Upper lobe of right lung (tissue), 1 donor: ENCODE data around the gene C16orf78. TPM values are rescaled to one million over a fixed set of nuclear protein-coding genes. Genes with fewer than 3 reads are reported as not detected.

ENCODE experiments used
- ATAC-seq: fragments of 200-7000 bp; cut with Tn5 transposase; one replicate; pipeline ENCODE4 v1.9.1; 2020; ENCODE audit warnings: mild to moderate bottlenecking, moderate library complexity
- DNase-seq: peaks from one replicate; pipeline ENCODE4 v3.0.0-alpha.2; 2020
- H3K27ac ChIP-seq: fragments of 200-600 bp; one replicate; pipeline ENCODE4 v1.8.0; 2022
- H3K27me3 ChIP-seq: fragments of 200-600 bp; one replicate; pipeline ENCODE4 v1.8.0; 2022; ENCODE audit warnings: mild to moderate bottlenecking
- H3K36me3 ChIP-seq: fragments of 200-600 bp; one replicate; pipeline ENCODE4 v1.8.0; 2022
- H3K4me1 ChIP-seq: fragments of 200-600 bp; one replicate; pipeline ENCODE4 v1.8.0; 2022
- H3K4me3 ChIP-seq: fragments of 200-600 bp; one replicate; pipeline ENCODE4 v1.8.0; 2022; ENCODE audit warnings: mild to moderate bottlenecking
- H3K9me3 ChIP-seq: fragments of 200-600 bp; one replicate; pipeline ENCODE4 v1.8.0; 2022
- CTCF ChIP-seq: fragments of 200-600 bp; IDR thresholded peaks from one replicate; pipeline ENCODE4 v1.8.0; 2022; ENCODE audit warnings: antibody characterized with exemption
- intact Hi-C: fragments of 100-400 bp; cut with DNase I; formaldehyde crosslinking; loops from one replicate; pipeline ENCODE4 v1.11.0; 2022
- long read RNA-seq: library from polyadenylated mRNA; unstranded; transcript quantifications from one replicate; pipeline ENCODE4 v2.0.0, GENCODE V29; 2021
- total RNA-seq: library from RNA; stranded (reverse); fragmentation: NEBNext Ultra II Directional; extraction: Animal tissue kit (Norgen Biotek cat#: 25700); gene quantifications from one replicate; pipeline ENCODE4 v1.2.1, GENCODE V29; 2021
- donor health status: DM: no; HTN: yes; CAD: no; lungs with severe emphysema.

Gene C16orf78
- total RNA-seq = not detected
- long read RNA-seq = 0 reads

- no peak within 1 kb of the TSS for H3K4me3 ChIP-seq
- H3K9me3 ChIP-seq = no peaks in the 10 kb centered on the region
- H3K4me1 ChIP-seq = no peaks in the 10 kb centered on the region
- no peaks in the 10 kb centered on the region for H3K36me3 ChIP-seq
- no peaks in the 10 kb centered on the region for H3K27me3 ChIP-seq
- intact Hi-C loops = no loop called here
- no peak for ATAC-seq
- DNase-seq = no peak
- TF ChIP-seq CTCF = no peak
- no peak within 1 kb of the TSS for H3K27ac ChIP-seq
Observed at GRCh38 chr16:49373504-49373903, at the start of gene C16orf78. Gene C16orf78 (plus strand): TSS chr16:49373804. CDS start chr16:49373940, 136 bp downstream.

GRCh38 chr16:49324703-49325102 lies 48.9 kb upstream of the C16orf78 start:
- Histone ChIP-seq H3K27me3 (peaks cover 5% of the 10 kb centered on the region), H3K9me3 (no peaks in the 10 kb centered on the region), H3K27ac (no peak overlapping the region), H3K4me3 (no peak overlapping the region), H3K36me3 (no peaks in the 10 kb centered on the region), H3K4me1 (no peaks in the 10 kb centered on the region)
- DNase-seq = no peak
- no peak for TF ChIP-seq CTCF
- intact Hi-C loops = no loop called here
- ATAC-seq = no peak

- intact Hi-C loops = no loop called here
- no peaks in the 10 kb centered on the region for H3K9me3 ChIP-seq
- H3K4me3 ChIP-seq = no peak overlapping the region
- ATAC-seq (no peak), DNase-seq (no peak)
- H3K36me3 ChIP-seq = no peaks in the 10 kb centered on the region
- no peak overlapping the region for H3K27ac ChIP-seq
- H3K27me3 ChIP-seq = peaks cover 5% of the 10 kb centered on the region
- no peaks in the 10 kb centered on the region for H3K4me1 ChIP-seq
- TF ChIP-seq CTCF = no peak
Observed at GRCh38 chr16:49327466-49327865, 46.1 kb upstream of the C16orf78 start.

- no peak for TF ChIP-seq CTCF
- Histone ChIP-seq H3K36me3 (no peaks in the 10 kb centered on the region), H3K4me3 (no peak overlapping the region), H3K9me3 (no peaks in the 10 kb centered on the region), H3K27ac (no peak overlapping the region), H3K27me3 (peaks cover 5% of the 10 kb centered on the region), H3K4me1 (no peaks in the 10 kb centered on the region)
- intact Hi-C loops = no loop called here
- DNase-seq (no peak), ATAC-seq (no peak)
Observed at GRCh38 chr16:49328325-49328724, 45.3 kb upstream of the C16orf78 start.

GRCh38 chr16:49330562-49331201 lies 42.9 kb upstream of the C16orf78 start:
- H3K4me3 ChIP-seq = no peak overlapping the region
- H3K4me1 ChIP-seq = no peaks in the 10 kb centered on the region
- no peaks in the 10 kb centered on the region for H3K9me3 ChIP-seq
- DNase-seq (no peak), ATAC-seq (no peak)
- H3K27me3 ChIP-seq = no peaks in the 10 kb centered on the region
- H3K27ac ChIP-seq = no peak overlapping the region
- intact Hi-C loops = no loop called here
- no peaks in the 10 kb centered on the region for H3K36me3 ChIP-seq
- TF ChIP-seq CTCF = no peak
